Measurements from ENCODE around the gene MX1.

- no peak for TF ChIP-seq POLR2A (IDR thresholded peaks at IDR 0.05)
- no peak for TF ChIP-seq POLR2AphosphoS5 (IDR thresholded peaks at IDR 0.05; ENCODE audit: insufficient read depth in 1 of 2, low read depth in 1 of 2)
Observed at GRCh38 chr21:41377715-41378114, 48.3 kb upstream of the MX1 start.
